ENCODE results near the gene PABPN1L.

DNA sequence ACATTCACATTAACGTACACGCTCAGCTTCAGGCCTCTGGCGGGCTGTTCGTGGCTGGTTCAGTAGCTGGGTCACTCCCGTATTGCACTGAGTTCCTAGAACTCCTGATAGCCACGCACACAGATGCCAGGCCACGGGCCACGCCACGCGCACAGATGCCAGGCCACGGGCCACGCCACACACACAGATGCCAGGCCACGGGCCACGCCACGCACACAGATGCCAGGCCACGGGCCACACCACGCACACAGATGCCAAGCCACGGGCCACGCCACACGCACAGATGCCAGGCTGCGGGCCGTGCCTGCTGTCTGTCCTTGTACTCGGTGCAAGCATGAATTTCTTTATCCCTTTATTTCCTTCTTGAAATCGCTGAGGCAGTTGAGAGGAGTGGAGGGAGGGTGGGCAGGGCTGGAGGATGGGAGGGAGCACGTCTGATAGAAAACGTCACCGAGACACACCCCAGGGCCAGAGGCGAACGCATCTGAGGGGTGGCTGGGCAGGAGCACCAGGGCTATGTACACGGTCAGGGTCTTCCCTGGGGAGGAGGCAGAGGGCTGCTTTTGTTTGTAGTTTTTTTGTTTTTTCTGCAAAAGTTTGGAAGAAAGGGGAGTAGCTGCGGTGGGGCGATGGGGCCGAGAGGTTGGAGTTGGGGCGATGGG lies 8.6 kb upstream of the PABPN1L start:
- TF ChIP-seq, protein P1, sequence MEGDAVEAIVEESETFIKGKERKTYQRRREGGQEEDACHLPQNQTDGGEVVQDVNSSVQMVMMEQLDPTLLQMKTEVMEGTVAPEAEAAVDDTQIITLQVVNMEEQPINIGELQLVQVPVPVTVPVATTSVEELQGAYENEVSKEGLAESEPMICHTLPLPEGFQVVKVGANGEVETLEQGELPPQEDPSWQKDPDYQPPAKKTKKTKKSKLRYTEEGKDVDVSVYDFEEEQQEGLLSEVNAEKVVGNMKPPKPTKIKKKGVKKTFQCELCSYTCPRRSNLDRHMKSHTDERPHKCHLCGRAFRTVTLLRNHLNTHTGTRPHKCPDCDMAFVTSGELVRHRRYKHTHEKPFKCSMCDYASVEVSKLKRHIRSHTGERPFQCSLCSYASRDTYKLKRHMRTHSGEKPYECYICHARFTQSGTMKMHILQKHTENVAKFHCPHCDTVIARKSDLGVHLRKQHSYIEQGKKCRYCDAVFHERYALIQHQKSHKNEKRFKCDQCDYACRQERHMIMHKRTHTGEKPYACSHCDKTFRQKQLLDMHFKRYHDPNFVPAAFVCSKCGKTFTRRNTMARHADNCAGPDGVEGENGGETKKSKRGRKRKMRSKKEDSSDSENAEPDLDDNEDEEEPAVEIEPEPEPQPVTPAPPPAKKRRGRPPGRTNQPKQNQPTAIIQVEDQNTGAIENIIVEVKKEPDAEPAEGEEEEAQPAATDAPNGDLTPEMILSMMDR (conservative IDR thresholded peaks at IDR 0.05): no peak
- TF ChIP-seq ZFX (IDR thresholded peaks at IDR 0.05): no peak

Data from C4-2B (cell line).